PC-9 (cell line): ENCODE results near the gene FCRL1.

ENCODE experiments used
- EZH2 ChIP-seq: fragments of 200-600 bp; sonication (generic); IDR thresholded peaks from 2 replicates; pipeline ENCODE4 v1.8.0; 2017; ENCODE audit warnings: antibody characterized with exemption, low read depth
- TF ChIP-seq, protein P1 (sequence below): fragments of 200-600 bp; sonication (generic); conservative IDR thresholded peaks from 2 replicates; pipeline ENCODE4 v1.6.1; 2017; ENCODE audit warnings: mixed run types, antibody characterized with exemption, mild to moderate bottlenecking, moderate library complexity

DNA sequence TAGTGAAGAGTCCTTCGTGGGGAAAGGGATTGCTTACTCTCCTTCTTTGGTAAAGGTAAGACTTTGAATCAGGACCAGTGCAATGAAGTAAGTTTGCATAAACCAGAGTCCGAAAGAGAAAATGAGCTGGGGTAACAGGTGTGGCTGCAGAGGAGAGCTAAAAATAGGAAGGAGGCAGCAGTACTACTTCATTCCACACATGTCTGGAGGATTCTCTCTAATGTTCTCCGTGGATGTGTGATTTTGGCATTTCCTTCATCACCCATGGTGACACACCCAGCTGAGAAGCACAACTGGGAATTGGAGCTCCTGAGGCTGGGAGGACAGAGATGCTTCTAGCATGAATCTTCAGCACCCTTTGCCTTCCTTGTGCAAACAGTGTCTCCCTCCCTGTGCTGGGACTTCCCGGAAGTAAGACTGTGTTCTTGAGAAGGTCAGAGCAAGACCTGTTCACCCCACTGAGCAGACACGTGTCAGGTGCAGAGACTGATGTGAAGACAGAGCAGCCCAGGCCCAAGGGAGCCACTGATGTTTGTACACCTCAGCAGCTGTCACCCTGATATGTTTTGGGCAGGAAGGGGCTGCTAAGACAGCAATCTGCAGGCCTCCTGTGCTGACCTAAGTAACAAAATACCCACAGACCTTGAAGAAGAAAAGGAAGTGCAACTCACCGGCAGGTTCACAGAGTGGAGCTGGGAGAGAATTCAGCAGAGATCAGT, 13.3 kb downstream of the FCRL1 start:
- TF ChIP-seq, protein P1, sequence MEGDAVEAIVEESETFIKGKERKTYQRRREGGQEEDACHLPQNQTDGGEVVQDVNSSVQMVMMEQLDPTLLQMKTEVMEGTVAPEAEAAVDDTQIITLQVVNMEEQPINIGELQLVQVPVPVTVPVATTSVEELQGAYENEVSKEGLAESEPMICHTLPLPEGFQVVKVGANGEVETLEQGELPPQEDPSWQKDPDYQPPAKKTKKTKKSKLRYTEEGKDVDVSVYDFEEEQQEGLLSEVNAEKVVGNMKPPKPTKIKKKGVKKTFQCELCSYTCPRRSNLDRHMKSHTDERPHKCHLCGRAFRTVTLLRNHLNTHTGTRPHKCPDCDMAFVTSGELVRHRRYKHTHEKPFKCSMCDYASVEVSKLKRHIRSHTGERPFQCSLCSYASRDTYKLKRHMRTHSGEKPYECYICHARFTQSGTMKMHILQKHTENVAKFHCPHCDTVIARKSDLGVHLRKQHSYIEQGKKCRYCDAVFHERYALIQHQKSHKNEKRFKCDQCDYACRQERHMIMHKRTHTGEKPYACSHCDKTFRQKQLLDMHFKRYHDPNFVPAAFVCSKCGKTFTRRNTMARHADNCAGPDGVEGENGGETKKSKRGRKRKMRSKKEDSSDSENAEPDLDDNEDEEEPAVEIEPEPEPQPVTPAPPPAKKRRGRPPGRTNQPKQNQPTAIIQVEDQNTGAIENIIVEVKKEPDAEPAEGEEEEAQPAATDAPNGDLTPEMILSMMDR: no peak
- TF ChIP-seq EZH2: no peak
